DND-41 (cell line): ENCODE data around the gene CCT2.

Experiments used
- CTCF ChIP-seq: IDR thresholded peaks from 2 replicates; pipeline ENCODE4 v1.5.1; 2012; ENCODE audit warnings: borderline replicate concordance, low read length, moderate library complexity, mild to moderate bottlenecking; ENCODE audit not compliant: poor library complexity, severe bottlenecking; ENCODE audit errors: extremely low read depth
- EZH2 ChIP-seq: IDR thresholded peaks from 3 replicates; pipeline ENCODE4 v1.6.1; 2012; ENCODE audit warnings: borderline replicate concordance, low read depth, mild to moderate bottlenecking, moderate library complexity, low read length, inconsistent platforms; ENCODE audit not compliant: severe bottlenecking

- TF ChIP-seq EZH2, result no peak
- no peak for TF ChIP-seq CTCF
Observed at GRCh38 chr12:69619050-69619449, 33.8 kb downstream of the CCT2 start.
